ENCODE measurements around the gene CA10.

DNA sequence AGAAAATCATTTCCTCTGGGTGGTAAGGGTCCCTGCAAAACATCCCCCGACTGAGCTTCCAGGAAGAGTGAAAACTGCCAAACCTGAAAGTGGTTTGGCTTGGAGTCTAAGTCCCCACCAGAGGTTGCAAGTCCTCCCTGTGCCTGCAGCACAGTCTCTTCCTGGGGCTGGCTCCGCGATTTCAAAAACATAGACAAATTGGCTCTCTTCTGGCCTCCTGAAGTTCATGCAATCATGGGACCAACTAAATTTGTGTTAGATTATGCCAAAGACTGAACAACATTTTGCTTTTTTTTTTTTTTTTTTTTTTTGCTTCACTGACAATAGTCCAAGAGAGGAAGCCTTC lies 447.9 kb downstream of the CA10 start:
- TF ChIP-seq ARNTL (CRISPR knock-in tag; IDR thresholded peaks at IDR 0.05; ENCODE audit: borderline replicate concordance, low read depth) (no peak), ZFP3 (CRISPR knock-in tag; IDR thresholded peaks at IDR 0.05) (no peak), TCF4 (CRISPR knock-in tag; IDR thresholded peaks at IDR 0.05; ENCODE audit: borderline replicate concordance) (no peak), ZFP30 (CRISPR knock-in tag; IDR thresholded peaks at IDR 0.05) (no peak), CSDC2 (CRISPR knock-in tag; IDR thresholded peaks at IDR 0.05) (no peak), ZNF70 (CRISPR knock-in tag; IDR thresholded peaks at IDR 0.05) (no peak)
- TF ChIP-seq, protein P1, sequence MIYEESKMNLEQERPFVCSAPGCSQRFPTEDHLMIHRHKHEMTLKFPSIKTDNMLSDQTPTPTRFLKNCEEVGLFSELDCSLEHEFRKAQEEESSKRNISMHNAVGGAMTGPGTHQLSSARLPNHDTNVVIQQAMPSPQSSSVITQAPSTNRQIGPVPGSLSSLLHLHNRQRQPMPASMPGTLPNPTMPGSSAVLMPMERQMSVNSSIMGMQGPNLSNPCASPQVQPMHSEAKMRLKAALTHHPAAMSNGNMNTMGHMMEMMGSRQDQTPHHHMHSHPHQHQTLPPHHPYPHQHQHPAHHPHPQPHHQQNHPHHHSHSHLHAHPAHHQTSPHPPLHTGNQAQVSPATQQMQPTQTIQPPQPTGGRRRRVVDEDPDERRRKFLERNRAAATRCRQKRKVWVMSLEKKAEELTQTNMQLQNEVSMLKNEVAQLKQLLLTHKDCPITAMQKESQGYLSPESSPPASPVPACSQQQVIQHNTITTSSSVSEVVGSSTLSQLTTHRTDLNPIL (CRISPR knock-in tag; IDR thresholded peaks at IDR 0.05; ENCODE audit: low read depth): no peak
- TF ChIP-seq, protein P2, sequence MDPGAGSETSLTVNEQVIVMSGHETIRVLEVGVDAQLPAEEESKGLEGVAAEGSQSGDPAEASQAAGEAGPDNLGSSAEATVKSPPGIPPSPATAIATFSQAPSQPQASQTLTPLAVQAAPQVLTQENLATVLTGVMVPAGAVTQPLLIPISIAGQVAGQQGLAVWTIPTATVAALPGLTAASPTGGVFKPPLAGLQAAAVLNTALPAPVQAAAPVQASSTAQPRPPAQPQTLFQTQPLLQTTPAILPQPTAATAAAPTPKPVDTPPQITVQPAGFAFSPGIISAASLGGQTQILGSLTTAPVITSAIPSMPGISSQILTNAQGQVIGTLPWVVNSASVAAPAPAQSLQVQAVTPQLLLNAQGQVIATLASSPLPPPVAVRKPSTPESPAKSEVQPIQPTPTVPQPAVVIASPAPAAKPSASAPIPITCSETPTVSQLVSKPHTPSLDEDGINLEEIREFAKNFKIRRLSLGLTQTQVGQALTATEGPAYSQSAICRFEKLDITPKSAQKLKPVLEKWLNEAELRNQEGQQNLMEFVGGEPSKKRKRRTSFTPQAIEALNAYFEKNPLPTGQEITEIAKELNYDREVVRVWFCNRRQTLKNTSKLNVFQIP (CRISPR knock-in tag; IDR thresholded peaks at IDR 0.05; ENCODE audit: borderline replicate concordance, low read depth): no peak
- TF ChIP-seq, protein P3, sequence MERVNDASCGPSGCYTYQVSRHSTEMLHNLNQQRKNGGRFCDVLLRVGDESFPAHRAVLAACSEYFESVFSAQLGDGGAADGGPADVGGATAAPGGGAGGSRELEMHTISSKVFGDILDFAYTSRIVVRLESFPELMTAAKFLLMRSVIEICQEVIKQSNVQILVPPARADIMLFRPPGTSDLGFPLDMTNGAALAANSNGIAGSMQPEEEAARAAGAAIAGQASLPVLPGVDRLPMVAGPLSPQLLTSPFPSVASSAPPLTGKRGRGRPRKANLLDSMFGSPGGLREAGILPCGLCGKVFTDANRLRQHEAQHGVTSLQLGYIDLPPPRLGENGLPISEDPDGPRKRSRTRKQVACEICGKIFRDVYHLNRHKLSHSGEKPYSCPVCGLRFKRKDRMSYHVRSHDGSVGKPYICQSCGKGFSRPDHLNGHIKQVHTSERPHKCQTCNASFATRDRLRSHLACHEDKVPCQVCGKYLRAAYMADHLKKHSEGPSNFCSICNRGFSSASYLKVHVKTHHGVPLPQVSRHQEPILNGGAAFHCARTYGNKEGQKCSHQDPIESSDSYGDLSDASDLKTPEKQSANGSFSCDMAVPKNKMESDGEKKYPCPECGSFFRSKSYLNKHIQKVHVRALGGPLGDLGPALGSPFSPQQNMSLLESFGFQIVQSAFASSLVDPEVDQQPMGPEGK (CRISPR knock-in tag; IDR thresholded peaks at IDR 0.05; ENCODE audit: borderline replicate concordance): no peak
- TF ChIP-seq, protein P4, sequence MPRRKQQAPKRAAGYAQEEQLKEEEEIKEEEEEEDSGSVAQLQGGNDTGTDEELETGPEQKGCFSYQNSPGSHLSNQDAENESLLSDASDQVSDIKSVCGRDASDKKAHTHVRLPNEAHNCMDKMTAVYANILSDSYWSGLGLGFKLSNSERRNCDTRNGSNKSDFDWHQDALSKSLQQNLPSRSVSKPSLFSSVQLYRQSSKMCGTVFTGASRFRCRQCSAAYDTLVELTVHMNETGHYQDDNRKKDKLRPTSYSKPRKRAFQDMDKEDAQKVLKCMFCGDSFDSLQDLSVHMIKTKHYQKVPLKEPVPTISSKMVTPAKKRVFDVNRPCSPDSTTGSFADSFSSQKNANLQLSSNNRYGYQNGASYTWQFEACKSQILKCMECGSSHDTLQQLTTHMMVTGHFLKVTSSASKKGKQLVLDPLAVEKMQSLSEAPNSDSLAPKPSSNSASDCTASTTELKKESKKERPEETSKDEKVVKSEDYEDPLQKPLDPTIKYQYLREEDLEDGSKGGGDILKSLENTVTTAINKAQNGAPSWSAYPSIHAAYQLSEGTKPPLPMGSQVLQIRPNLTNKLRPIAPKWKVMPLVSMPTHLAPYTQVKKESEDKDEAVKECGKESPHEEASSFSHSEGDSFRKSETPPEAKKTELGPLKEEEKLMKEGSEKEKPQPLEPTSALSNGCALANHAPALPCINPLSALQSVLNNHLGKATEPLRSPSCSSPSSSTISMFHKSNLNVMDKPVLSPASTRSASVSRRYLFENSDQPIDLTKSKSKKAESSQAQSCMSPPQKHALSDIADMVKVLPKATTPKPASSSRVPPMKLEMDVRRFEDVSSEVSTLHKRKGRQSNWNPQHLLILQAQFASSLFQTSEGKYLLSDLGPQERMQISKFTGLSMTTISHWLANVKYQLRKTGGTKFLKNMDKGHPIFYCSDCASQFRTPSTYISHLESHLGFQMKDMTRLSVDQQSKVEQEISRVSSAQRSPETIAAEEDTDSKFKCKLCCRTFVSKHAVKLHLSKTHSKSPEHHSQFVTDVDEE (CRISPR knock-in tag; IDR thresholded peaks at IDR 0.05): no peak
